ENCODE data around the gene B3GLCT. TPM values are rescaled to one million over a fixed set of nuclear protein-coding genes. Genes with fewer than 3 reads are reported as not detected.

The B3GLCT gene
- total and polyA plus RNA-seq, 2 experiments from 2014 or later: 5.7 to 10.8 TPM

- Histone ChIP-seq H3K4me2 (no peak overlapping the region), H3K9me2 (replicated peaks; ENCODE audit: insufficient read depth) (no peaks in the 10 kb centered on the region), H3K27me3 (no peaks in the 10 kb centered on the region), H2AFZ (no peak overlapping the region), H3K79me2 (no peaks in the 10 kb centered on the region), H3K4me1 (ENCODE audit: insufficient read depth) (no peaks in the 10 kb centered on the region), H3K36me3 (replicated peaks; ENCODE audit: insufficient read depth, low read depth) (no peaks in the 10 kb centered on the region), H4K20me1 (ENCODE audit: insufficient read depth, poor library complexity, severe bottlenecking) (no peaks in the 10 kb centered on the region), H3K9me3 (ENCODE audit: low read depth) (no peaks in the 10 kb centered on the region), H3K4me3 (no peak overlapping the region), H3K27ac (no peak overlapping the region)
- no peak for DNase-seq (ENCODE audit: low spot score)
- TF ChIP-seq EZH2 (IDR thresholded peaks at IDR 0.05; ENCODE audit: borderline replicate concordance): no peak
- no peak for TF ChIP-seq EZH2phosphoT487 (IDR thresholded peaks at IDR 0.05; ENCODE audit: low read depth, severe bottlenecking, unreplicated experiment)
- TF ChIP-seq CTCF (IDR thresholded peaks at IDR 0.05; ENCODE audit: poor library complexity): no peak
- WGBS (ENCODE audit: low lambda C conversion rate, missing lambda C conversion rate): 82% methylated on average over 2 of the region's 2 CpGs
Measured at GRCh38 chr13:31314961-31315360, 115.2 kb downstream of the B3GLCT start.

- 97% methylated on average over 4 of the region's 4 CpGs for WGBS (ENCODE audit: low lambda C conversion rate, missing lambda C conversion rate)
- no peaks in the 10 kb centered on the region for H3K4me1 ChIP-seq (ENCODE audit: insufficient read depth)
- no peaks in the 10 kb centered on the region for H4K20me1 ChIP-seq (ENCODE audit: insufficient read depth, poor library complexity, severe bottlenecking)
- no peak overlapping the region for H3K4me2 ChIP-seq
- H3K36me3 ChIP-seq (replicated peaks; ENCODE audit: insufficient read depth, low read depth): no peaks in the 10 kb centered on the region
- H3K9me2 ChIP-seq (replicated peaks; ENCODE audit: insufficient read depth): no peaks in the 10 kb centered on the region
- H2AFZ ChIP-seq: no peak overlapping the region
- no peaks in the 10 kb centered on the region for H3K9me3 ChIP-seq (ENCODE audit: low read depth)
- no peak for DNase-seq (ENCODE audit: low spot score)
- H3K79me2 ChIP-seq: no peaks in the 10 kb centered on the region
- TF ChIP-seq EZH2 (IDR thresholded peaks at IDR 0.05; ENCODE audit: borderline replicate concordance) (no peak), CTCF (IDR thresholded peaks at IDR 0.05; ENCODE audit: poor library complexity) (no peak), EZH2phosphoT487 (IDR thresholded peaks at IDR 0.05; ENCODE audit: low read depth, severe bottlenecking, unreplicated experiment) (no peak)
- no peak overlapping the region for H3K27ac ChIP-seq
- H3K4me3 ChIP-seq: no peak overlapping the region
- H3K27me3 ChIP-seq: no peaks in the 10 kb centered on the region
Measured at GRCh38 chr13:31320946-31321345, 121.2 kb downstream of the B3GLCT start.

- no peaks in the 10 kb centered on the region for H4K20me1 ChIP-seq (ENCODE audit: insufficient read depth, poor library complexity, severe bottlenecking)
- DNase-seq (ENCODE audit: low spot score): no peak
- H3K27me3 ChIP-seq: no peaks in the 10 kb centered on the region
- H3K36me3 ChIP-seq (replicated peaks; ENCODE audit: insufficient read depth, low read depth): no peaks in the 10 kb centered on the region
- WGBS (ENCODE audit: low lambda C conversion rate, missing lambda C conversion rate): 99% methylated on average over 3 of the region's 3 CpGs
- H3K27ac ChIP-seq: no peak overlapping the region
- H3K4me3 ChIP-seq: no peak overlapping the region
- no peaks in the 10 kb centered on the region for H3K9me3 ChIP-seq (ENCODE audit: low read depth)
- no peak overlapping the region for H2AFZ ChIP-seq
- TF ChIP-seq EZH2phosphoT487 (IDR thresholded peaks at IDR 0.05; ENCODE audit: low read depth, severe bottlenecking, unreplicated experiment) (no peak), EZH2 (IDR thresholded peaks at IDR 0.05; ENCODE audit: borderline replicate concordance) (no peak), CTCF (IDR thresholded peaks at IDR 0.05; ENCODE audit: poor library complexity) (no peak)
- no peaks in the 10 kb centered on the region for H3K79me2 ChIP-seq
- H3K9me2 ChIP-seq (replicated peaks; ENCODE audit: insufficient read depth): no peaks in the 10 kb centered on the region
- H3K4me2 ChIP-seq: no peak overlapping the region
- H3K4me1 ChIP-seq (ENCODE audit: insufficient read depth): no peaks in the 10 kb centered on the region
Measured at GRCh38 chr13:31321457-31321856, 121.7 kb downstream of the B3GLCT start.

- 72% methylated on average over 3 of the region's 3 CpGs for WGBS (ENCODE audit: low lambda C conversion rate, missing lambda C conversion rate)
- no peaks in the 10 kb centered on the region for H4K20me1 ChIP-seq (ENCODE audit: insufficient read depth, poor library complexity, severe bottlenecking)
- TF ChIP-seq EZH2 (IDR thresholded peaks at IDR 0.05; ENCODE audit: borderline replicate concordance) (no peak), CTCF (IDR thresholded peaks at IDR 0.05; ENCODE audit: poor library complexity) (no peak), EZH2phosphoT487 (IDR thresholded peaks at IDR 0.05; ENCODE audit: low read depth, severe bottlenecking, unreplicated experiment) (no peak)
- no peaks in the 10 kb centered on the region for H3K9me3 ChIP-seq (ENCODE audit: low read depth)
- H3K9me2 ChIP-seq (replicated peaks; ENCODE audit: insufficient read depth): no peaks in the 10 kb centered on the region
- H2AFZ ChIP-seq: no peak overlapping the region
- H3K4me1 ChIP-seq (ENCODE audit: insufficient read depth): no peaks in the 10 kb centered on the region
- H3K27me3 ChIP-seq: no peaks in the 10 kb centered on the region
- peak; percentile 14 for DNase-seq (ENCODE audit: low spot score)
- no peak overlapping the region for H3K4me2 ChIP-seq
- H3K27ac ChIP-seq: no peak overlapping the region
- H3K4me3 ChIP-seq: no peak overlapping the region
- H3K36me3 ChIP-seq (replicated peaks; ENCODE audit: insufficient read depth, low read depth): no peaks in the 10 kb centered on the region
- no peaks in the 10 kb centered on the region for H3K79me2 ChIP-seq
Measured at GRCh38 chr13:31322026-31322425, 122.3 kb downstream of the B3GLCT start.

Measured in hepatocyte (in vitro differentiated cells).